Mesenchymal stem cell (in vitro differentiated cells and primary cell): Measurements from ENCODE around the gene NMNAT1.
A peak's percentile ranks its signal among the peaks of the same experiment; 100 is the strongest.

ENCODE experiments used
- DNase-seq: peaks from one replicate; pipeline ENCODE4 v3.0.0-alpha.2; 2013
- H2AFZ ChIP-seq: one replicate; pipeline ENCODE4 v1.6.1; 2013; ENCODE audit warnings: low read depth, mild to moderate bottlenecking, control low read depth, inconsistent platforms, low read length, moderate library complexity
- H2AK5ac ChIP-seq: 2 replicates; pipeline ENCODE4 v1.6.1; 2013; ENCODE audit warnings: low read length, moderate library complexity, mild to moderate bottlenecking, inconsistent platforms; ENCODE audit not compliant: severe bottlenecking
- H2BK120ac ChIP-seq: one replicate; pipeline ENCODE4 v1.6.1; 2013; ENCODE audit warnings: low read depth, mild to moderate bottlenecking, inconsistent platforms, low read length, moderate library complexity
- H2BK12ac ChIP-seq, 2 experiments: one replicate each; pipeline ENCODE4 v1.6.1; 2013; ENCODE audit warnings: inconsistent platforms in 2 of 2, low read length in 2 of 2, mild to moderate bottlenecking in 2 of 2, moderate library complexity in 2 of 2, control low read depth in 1 of 2
- H2BK15ac ChIP-seq: one replicate; pipeline ENCODE4 v1.6.1; 2013; ENCODE audit warnings: mild to moderate bottlenecking, low read depth, inconsistent platforms; ENCODE audit not compliant: poor library complexity, severe bottlenecking
- H2BK5ac ChIP-seq: 2 replicates; pipeline ENCODE4 v1.6.1; 2013; ENCODE audit warnings: low read depth, mild to moderate bottlenecking, low read length, control low read depth, inconsistent platforms; ENCODE audit not compliant: poor library complexity, severe bottlenecking
- H3K14ac ChIP-seq, 2 experiments: one replicate each; pipeline ENCODE4 v1.6.1; 2013; ENCODE audit warnings: inconsistent platforms in 2 of 2, low read length in 2 of 2, control low read depth in 1 of 2, mild to moderate bottlenecking in 1 of 2, moderate library complexity in 1 of 2
- H3K18ac ChIP-seq, 2 experiments: one replicate each; pipeline ENCODE4 v1.6.1; 2013; ENCODE audit warnings: inconsistent platforms in 2 of 2, low read length in 2 of 2, control low read depth in 1 of 2, low read depth in 1 of 2, mild to moderate bottlenecking in 1 of 2
- H3K23ac ChIP-seq, 2 experiments: one replicate each; pipeline ENCODE4 v1.6.1; 2013; ENCODE audit warnings: inconsistent platforms in 2 of 2, low read length in 2 of 2, mild to moderate bottlenecking in 2 of 2, moderate library complexity in 2 of 2, control low read depth in 1 of 2
- H3K27ac ChIP-seq: 2 replicates; pipeline ENCODE4 v1.5.1; 2013; ENCODE audit warnings: mild to moderate bottlenecking, moderate library complexity, low read length, control low read depth, inconsistent platforms; ENCODE audit not compliant: poor library complexity, severe bottlenecking
- H3K27me3 ChIP-seq, 2 experiments: 2 replicates each; pipeline versions ENCODE4 v1.6.1 to v1.7.0; 2013; ENCODE audit warnings: low read length in 2 of 2, mild to moderate bottlenecking in 2 of 2, moderate library complexity in 2 of 2, control low read depth in 1 of 2, inconsistent platforms in 1 of 2; ENCODE audit not compliant: control insufficient read depth in 1 of 2, insufficient read depth in 1 of 2
- H3K36me3 ChIP-seq, 2 experiments: 2 replicates each; pipeline versions ENCODE4 v1.6.1 to v1.7.0; 2013; ENCODE audit warnings: low read length in 2 of 2, control low read depth in 1 of 2, inconsistent platforms in 1 of 2, low read depth in 1 of 2, mild to moderate bottlenecking in 1 of 2; ENCODE audit not compliant: insufficient read depth in 2 of 2, control insufficient read depth in 1 of 2
- H3K4ac ChIP-seq, 2 experiments: one replicate each; pipeline ENCODE4 v1.6.1; 2013; ENCODE audit warnings: inconsistent platforms in 2 of 2, low read length in 2 of 2, mild to moderate bottlenecking in 2 of 2, moderate library complexity in 2 of 2, control low read depth in 1 of 2, low read depth in 1 of 2
- H3K4me1 ChIP-seq: 2 replicates; pipeline ENCODE4 v1.6.1; 2013; ENCODE audit warnings: low read depth, low read length, control low read depth; ENCODE audit not compliant: control insufficient read depth, insufficient read depth
- H3K4me2 ChIP-seq: 2 replicates; pipeline ENCODE4 v1.6.1; 2013; ENCODE audit warnings: low read length, mild to moderate bottlenecking, inconsistent platforms; ENCODE audit not compliant: poor library complexity, severe bottlenecking
- H3K4me3 ChIP-seq, 2 experiments: 2 replicates each; pipeline versions ENCODE4 v1.5.1 to v1.7.0; 2013; ENCODE audit warnings: low read length in 2 of 2, mild to moderate bottlenecking in 2 of 2, control low read depth in 1 of 2, low read depth in 1 of 2; ENCODE audit not compliant: insufficient read depth in 1 of 2
- H3K79me1 ChIP-seq: replicated peaks from 2 replicates; pipeline ENCODE4 v1.6.1; 2013; ENCODE audit warnings: mild to moderate bottlenecking, control low read depth, low read length, inconsistent platforms; ENCODE audit not compliant: poor library complexity, severe bottlenecking
- H3K9ac ChIP-seq: 2 replicates; pipeline ENCODE4 v1.7.0; 2013; ENCODE audit warnings: mild to moderate bottlenecking, low read length, moderate library complexity
- H3K9me3 ChIP-seq: 2 replicates; pipeline ENCODE4 v1.7.0; 2013; ENCODE audit warnings: mild to moderate bottlenecking, low read length; ENCODE audit not compliant: control insufficient read depth
- H4K8ac ChIP-seq: one replicate; pipeline ENCODE4 v1.6.1; 2013; ENCODE audit warnings: inconsistent platforms, mild to moderate bottlenecking, low read length, moderate library complexity
- H4K91ac ChIP-seq: one replicate; pipeline ENCODE4 v1.6.1; 2013; ENCODE audit warnings: mild to moderate bottlenecking, low read length, inconsistent platforms
- WGBS: methylation state at CpG from one replicate; pipeline ENCODE4 v1.1.7; 2013; ENCODE audit warnings: mixed read lengths; 5-methylcytosine and 5-hydroxymethylcytosine counted together

NMNAT1 gene

GRCh38 chr1:9901148-9902059, 41.9 kb upstream of the NMNAT1 start:
- Histone ChIP-seq H3K4me3 (peak overlapping the region in 1 of 2 experiments; percentile 7), H2BK12ac (peak overlapping the region in 1 of 2 experiments; percentile 58), H3K4me1 (peaks cover 18% of the 10 kb centered on the region), H4K91ac (peak overlapping the region; percentile 82), H3K79me1 (peaks cover 30% of the 10 kb centered on the region), H4K8ac (no peak overlapping the region), H2AK5ac (peak overlapping the region; percentile 17), H3K36me3 (peaks cover 0 to 9% of the 10 kb centered on the region in 2 experiments), H3K27ac (no peak overlapping the region), H3K18ac (no peak overlapping the region), H3K9ac (no peak overlapping the region), H3K4ac (no peak overlapping the region), H3K27me3 (no peaks in the 10 kb centered on the region), H2AFZ (no peak overlapping the region), H3K9me3 (no peaks in the 10 kb centered on the region), H3K23ac (no peak overlapping the region), H2BK15ac (peak overlapping the region; percentile 23), H3K14ac (no peak overlapping the region), H2BK5ac (no peak overlapping the region), H2BK120ac (no peak overlapping the region), H3K4me2 (no peak overlapping the region)
- DNase-seq = no peak
- WGBS = 91% methylated on average over 9 of the region's 9 CpGs

- H3K9ac ChIP-seq = no peak overlapping the region
- H3K4me1 ChIP-seq = peaks cover 18% of the 10 kb centered on the region
- no peak overlapping the region for H2BK12ac ChIP-seq
- no peak overlapping the region for H3K4ac ChIP-seq
- H3K4me3 ChIP-seq = no peak overlapping the region
- no peaks in the 10 kb centered on the region for H3K9me3 ChIP-seq
- H4K91ac ChIP-seq = no peak overlapping the region
- no peak for DNase-seq
- no peak overlapping the region for H2BK120ac ChIP-seq
- no peak overlapping the region for H2BK15ac ChIP-seq
- no peak overlapping the region for H3K4me2 ChIP-seq
- no peaks in the 10 kb centered on the region for H3K27me3 ChIP-seq
- 98% methylated on average over 6 of the region's 6 CpGs for WGBS
- H4K8ac ChIP-seq = no peak overlapping the region
- H2AFZ ChIP-seq = no peak overlapping the region
- no peak overlapping the region for H3K27ac ChIP-seq
- no peak overlapping the region for H2BK5ac ChIP-seq
- no peak overlapping the region for H2AK5ac ChIP-seq
- H3K18ac ChIP-seq = no peak overlapping the region
- peaks cover 30% of the 10 kb centered on the region for H3K79me1 ChIP-seq
- no peak overlapping the region for H3K23ac ChIP-seq
- H3K14ac ChIP-seq = no peak overlapping the region
- peaks cover 0 to 9% of the 10 kb centered on the region in 2 experiments for H3K36me3 ChIP-seq
Measured at GRCh38 chr1:9902060-9902452, 41.2 kb upstream of the NMNAT1 start.

GRCh38 chr1:9903801-9904527, 39.3 kb upstream of the NMNAT1 start:
- no peak overlapping the region for H3K23ac ChIP-seq
- no peak overlapping the region for H4K8ac ChIP-seq
- H2BK12ac ChIP-seq = no peak overlapping the region
- H3K4me2 ChIP-seq = no peak overlapping the region
- H3K79me1 ChIP-seq = peaks cover 30% of the 10 kb centered on the region
- DNase-seq = no peak
- 99% methylated on average over 9 of the region's 9 CpGs for WGBS
- H3K27me3 ChIP-seq = no peaks in the 10 kb centered on the region
- H3K18ac ChIP-seq = no peak overlapping the region
- no peak overlapping the region for H2BK120ac ChIP-seq
- H3K36me3 ChIP-seq = peaks cover 0 to 9% of the 10 kb centered on the region in 2 experiments
- H2AK5ac ChIP-seq = no peak overlapping the region
- no peak overlapping the region for H3K14ac ChIP-seq
- H3K4me3 ChIP-seq = no peak overlapping the region
- H3K4ac ChIP-seq = no peak overlapping the region
- no peak overlapping the region for H2AFZ ChIP-seq
- no peak overlapping the region for H2BK5ac ChIP-seq
- H3K4me1 ChIP-seq = peaks cover 18% of the 10 kb centered on the region
- no peaks in the 10 kb centered on the region for H3K9me3 ChIP-seq
- H3K27ac ChIP-seq = no peak overlapping the region
- H3K9ac ChIP-seq = no peak overlapping the region
- H4K91ac ChIP-seq = no peak overlapping the region
- H2BK15ac ChIP-seq = no peak overlapping the region

GRCh38 chr1:9904596-9904995, 38.7 kb upstream of the NMNAT1 start:
- no peak overlapping the region for H4K91ac ChIP-seq
- no peak overlapping the region for H3K23ac ChIP-seq
- peak overlapping the region; percentile 40 for H3K4me2 ChIP-seq
- H3K9me3 ChIP-seq = no peaks in the 10 kb centered on the region
- no peak overlapping the region for H2BK12ac ChIP-seq
- H2BK15ac ChIP-seq = no peak overlapping the region
- no peak overlapping the region for H2AK5ac ChIP-seq
- 84% methylated on average over 3 of the region's 3 CpGs for WGBS
- H3K14ac ChIP-seq = no peak overlapping the region
- no peak overlapping the region for H3K18ac ChIP-seq
- H3K36me3 ChIP-seq = peaks cover 0 to 9% of the 10 kb centered on the region in 2 experiments
- H3K4ac ChIP-seq = no peak overlapping the region
- H2AFZ ChIP-seq = no peak overlapping the region
- DNase-seq = peak; percentile 41
- H3K27me3 ChIP-seq = no peaks in the 10 kb centered on the region
- no peak overlapping the region for H2BK5ac ChIP-seq
- H2BK120ac ChIP-seq = no peak overlapping the region
- H4K8ac ChIP-seq = no peak overlapping the region
- no peak overlapping the region for H3K4me3 ChIP-seq
- peaks cover 23% of the 10 kb centered on the region for H3K4me1 ChIP-seq
- H3K27ac ChIP-seq = no peak overlapping the region
- peaks cover 29% of the 10 kb centered on the region for H3K79me1 ChIP-seq
- no peak overlapping the region for H3K9ac ChIP-seq
